ENCODE data around the gene ARPC1A.
A peak's percentile ranks its signal among the peaks of the same experiment; 100 is the strongest.
"Not testable (repeated sequence)": the region's sequence is repeated elsewhere in the genome, so short reads cannot be mapped to it uniquely, and the experiment has no call there.

ARPC1A gene

GRCh38 chr7:99408379-99409191, 82.9 kb downstream of the ARPC1A start, which contains the start of the genes BUD31 and PDAP1:
Gene BUD31 (plus strand): TSS chr7:99408969. CDS start chr7:99411093, 2,124 bp downstream.
Gene PDAP1 (minus strand): TSS chr7:99408597. CDS start chr7:99408548, 49 bp downstream.
- Mint-ChIP-seq H3K36me3 (peaks cover 11% of the 10 kb centered on the region), H3K27ac (peak within 1 kb of the TSS; percentile 93), H3K4me3 (peak within 1 kb of the TSS; percentile 91), H3K9me3 (no peaks in the 10 kb centered on the region), H3K4me1 (peaks cover 26% of the 10 kb centered on the region), H3K27me3 (no peaks in the 10 kb centered on the region)
- peak; percentile 99 for DNase-seq (ENCODE audit: low spot score in 2 of 2)
- ATAC-seq (ENCODE audit: low read depth): peak; percentile 85

- H3K4me1 Mint-ChIP-seq: peaks cover 21% of the 10 kb centered on the region
- DNase-seq (ENCODE audit: low spot score in 2 of 2) (peak in 1 of 2 donors; percentile 7), ATAC-seq (ENCODE audit: low read depth) (peak; percentile 11)
- H3K9me3 Mint-ChIP-seq: no peaks in the 10 kb centered on the region
- peak overlapping the region; percentile 91 for H3K4me3 Mint-ChIP-seq
- no peaks in the 10 kb centered on the region for H3K27me3 Mint-ChIP-seq
- H3K36me3 Mint-ChIP-seq: peaks cover 7% of the 10 kb centered on the region
- H3K27ac Mint-ChIP-seq: peak overlapping the region; percentile 93
Measured at GRCh38 chr7:99409192-99409572, 83.5 kb downstream of the ARPC1A start.

DNA sequence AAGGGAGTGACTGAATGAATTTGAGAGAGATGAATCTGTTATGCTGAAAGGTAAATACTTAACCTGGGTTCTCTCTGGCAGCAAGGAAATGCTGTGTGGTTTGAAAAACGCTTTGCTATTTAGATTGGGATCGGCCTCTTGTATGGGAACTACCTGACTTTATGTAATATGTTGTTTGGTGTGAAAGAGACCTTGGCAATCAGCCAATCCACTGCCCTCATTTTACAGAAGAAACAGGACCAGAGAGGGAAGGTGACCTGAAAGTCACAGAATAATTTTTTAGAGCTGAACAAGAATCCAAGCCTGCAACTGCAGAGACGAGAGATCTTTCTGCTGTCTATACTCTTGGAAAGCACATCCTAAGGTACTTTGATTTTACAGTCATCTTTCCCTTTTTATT, 84.1 kb downstream of the ARPC1A start:
- no peak for DNase-seq (ENCODE audit: low spot score in 2 of 2)
- Mint-ChIP-seq H3K36me3 (peaks cover 7% of the 10 kb centered on the region), H3K27me3 (no peaks in the 10 kb centered on the region), H3K27ac (peak overlapping the region; percentile 93), H3K4me3 (peak overlapping the region; percentile 91), H3K4me1 (peaks cover 20% of the 10 kb centered on the region), H3K9me3 (no peaks in the 10 kb centered on the region)
- ATAC-seq (ENCODE audit: low read depth): no peak

GRCh38 chr7:99410635-99411034, 84.9 kb downstream of the ARPC1A start:
- peak overlapping the region; percentile 93 for H3K27ac Mint-ChIP-seq

GRCh38 chr7:99415513-99416127, 89.9 kb downstream of the ARPC1A start:
- peak; percentile 23 to 32 for DNase-seq (ENCODE audit: low spot score in 2 of 2)
- not testable (repeated sequence) for H3K27ac Mint-ChIP-seq; H3K4me1 Mint-ChIP-seq; ATAC-seq (ENCODE audit: low read depth); H3K4me3 Mint-ChIP-seq; H3K27me3 Mint-ChIP-seq; H3K9me3 Mint-ChIP-seq
- H3K36me3 Mint-ChIP-seq: peaks cover 23% of the 10 kb centered on the region

More at GRCh38 chr7:99410635-99411034, 84.9 kb downstream of the ARPC1A start:
- H3K4me3 Mint-ChIP-seq: peak overlapping the region; percentile 36
- H3K4me1 Mint-ChIP-seq: peaks cover 22% of the 10 kb centered on the region
- DNase-seq (ENCODE audit: low spot score in 2 of 2) (no peak), ATAC-seq (ENCODE audit: low read depth) (no peak)
- no peaks in the 10 kb centered on the region for H3K9me3 Mint-ChIP-seq
- H3K36me3 Mint-ChIP-seq: peaks cover 12% of the 10 kb centered on the region
- no peaks in the 10 kb centered on the region for H3K27me3 Mint-ChIP-seq
